ENCODE results near the gene RPL29. TPM values are rescaled to one million over a fixed set of nuclear protein-coding genes. Genes with fewer than 3 reads are reported as not detected.
"Not testable (repeated sequence)": the region's sequence is repeated elsewhere in the genome, so short reads cannot be mapped to it uniquely, and the experiment has no call there.

The RPL29 gene
- total RNA-seq, 2 donors from 2014 or later = 657 to 687 TPM

GRCh38 chr3:52013802-52014598, 18.3 kb upstream of the RPL29 start:
- intact Hi-C loops (cut with DNase I) = no loop called here
- DNase-seq (ENCODE audit: low spot score) = no peak

GRCh38 chr3:52012699-52013098, 17.0 kb upstream of the RPL29 start:
- intact Hi-C loops (cut with DNase I) = no loop called here
- no peak for DNase-seq (ENCODE audit: low spot score)

GRCh38 chr3:52010431-52010830, 14.7 kb upstream of the RPL29 start:
- intact Hi-C loops (cut with DNase I) = no loop called here
- DNase-seq (ENCODE audit: low spot score) = no peak

GRCh38 chr3:52007291-52007690, 11.6 kb upstream of the RPL29 start:
- intact Hi-C loops (cut with DNase I) = loop anchor here in 1 of 2 donors (10.0 kb wide), 1 partner anchor 438 kb away; the partner anchor contains the start of gene SEMA3G
- DNase-seq (ENCODE audit: low spot score) = no peak

GRCh38 chr3:52006820-52007133, 11.1 kb upstream of the RPL29 start:
- DNase-seq (ENCODE audit: low spot score) = no peak
- intact Hi-C loops (cut with DNase I) = loop anchor here in 1 of 2 donors (10.0 kb wide), 1 partner anchor 438 kb away; the partner anchor contains the start of gene SEMA3G

GRCh38 chr3:52006017-52006819, 10.5 kb upstream of the RPL29 start:
- DNase-seq (ENCODE audit: low spot score) = no peak
- intact Hi-C loops (cut with DNase I) = loop anchor here in 1 of 2 donors (10.0 kb wide), 1 partner anchor 439 kb away; the partner anchor contains the start of gene SEMA3G

GRCh38 chr3:52005571-52005986, 9.9 kb upstream of the RPL29 start:
- intact Hi-C loops (cut with DNase I) = loop anchor here (2.0 to 10.0 kb wide), 2 partner anchors 47 to 439 kb away; partner anchors contain the start of gene SEMA3G (in 1 of the 2)
- no peak for DNase-seq (ENCODE audit: low spot score)

- no peak for DNase-seq (ENCODE audit: low spot score)
- intact Hi-C loops (cut with DNase I) = loop anchor here (2.0 to 10.0 kb wide), 4 partner anchors 47 to 440 kb away; partner anchors contain the start of gene SEMA3G (in 1 of the 2)
Observed at GRCh38 chr3:52004906-52005395, 9.3 kb upstream of the RPL29 start.

- DNase-seq (ENCODE audit: low spot score) = no peak
- intact Hi-C loops (cut with DNase I) = loop anchor here (2.0 to 10.0 kb wide), 4 partner anchors 48 to 441 kb away; partner anchors contain the start of gene SEMA3G (in 1 of the 2)
Observed at GRCh38 chr3:52004163-52004787, 8.6 kb upstream of the RPL29 start.

- DNase-seq (ENCODE audit: low spot score) = no peak
- intact Hi-C loops (cut with DNase I) = loop anchor here (2.0 to 10.0 kb wide), 4 partner anchors 50 to 442 kb away; partner anchors contain the start of gene SEMA3G (in 1 of the 2)
Observed at GRCh38 chr3:52002748-52003147, 7.1 kb upstream of the RPL29 start.

- intact Hi-C loops (cut with DNase I) = loop anchor here (2.0 to 10.0 kb wide), 4 partner anchors 51 to 443 kb away; partner anchors contain the start of gene SEMA3G (in 1 of the 2)
- DNase-seq (ENCODE audit: low spot score) = peak; percentile 88
Observed at GRCh38 chr3:52001443-52001974, 5.8 kb upstream of the RPL29 start.

GRCh38 chr3:51999846-52000245, 4.2 kb upstream of the RPL29 start:
- intact Hi-C loops (cut with DNase I) = loop anchor here (2.0 to 10.0 kb wide), 4 partner anchors 52 to 445 kb away; partner anchors contain the start of gene SEMA3G (in 1 of the 2)
- DNase-seq (ENCODE audit: low spot score) = no peak

- intact Hi-C loops (cut with DNase I) = no loop called here
- DNase-seq (ENCODE audit: low spot score) = no peak
Observed at GRCh38 chr3:51998774-51999173, 3.1 kb upstream of the RPL29 start.

- intact Hi-C loops (cut with DNase I) = no loop called here
- DNase-seq (ENCODE audit: low spot score) = no peak
Observed at GRCh38 chr3:51997935-51998596, 2.4 kb upstream of the RPL29 start.

- intact Hi-C loops (cut with DNase I) = no loop called here
- DNase-seq (ENCODE audit: low spot score) = no peak
Observed at GRCh38 chr3:51997172-51997571, 1.5 kb upstream of the RPL29 start.

- intact Hi-C loops (cut with DNase I) = loop anchor here in 1 of 2 donors (1.0 kb wide), 1 partner anchor 19 kb away; the partner anchor contains the start of gene ABHD14A
Observed at GRCh38 chr3:51994530-51994929, 1.2 kb downstream of the RPL29 start.

GRCh38 chr3:51993657-51994056, 2.0 kb downstream of the RPL29 start:
- intact Hi-C loops (cut with DNase I) = loop anchor here in 1 of 2 donors (1.0 kb wide), 1 partner anchor 18 kb away; the partner anchor contains the start of gene ABHD14A

More at GRCh38 chr3:51994530-51994929, 1.2 kb downstream of the RPL29 start:
- no peak for DNase-seq (ENCODE audit: low spot score)

GRCh38 chr3:51992017-51992682, 3.5 kb downstream of the RPL29 start:
- intact Hi-C loops (cut with DNase I) = no loop called here
- no peak for DNase-seq (ENCODE audit: low spot score)

More at GRCh38 chr3:51993657-51994056, 2.0 kb downstream of the RPL29 start:
- DNase-seq (ENCODE audit: low spot score) = not testable (repeated sequence)

All from posterior vena cava (tissue), 2 donors.